NCI-H2196 (cell line): ENCODE measurements around the gene PRSS27.

Experiments used
- DNase-seq: peaks from one replicate; lab custom pipeline; 2025; ENCODE audit not compliant: unreplicated experiment; lab: John Stamatoyannopoulos, UW

Gene PRSS27

DNA sequence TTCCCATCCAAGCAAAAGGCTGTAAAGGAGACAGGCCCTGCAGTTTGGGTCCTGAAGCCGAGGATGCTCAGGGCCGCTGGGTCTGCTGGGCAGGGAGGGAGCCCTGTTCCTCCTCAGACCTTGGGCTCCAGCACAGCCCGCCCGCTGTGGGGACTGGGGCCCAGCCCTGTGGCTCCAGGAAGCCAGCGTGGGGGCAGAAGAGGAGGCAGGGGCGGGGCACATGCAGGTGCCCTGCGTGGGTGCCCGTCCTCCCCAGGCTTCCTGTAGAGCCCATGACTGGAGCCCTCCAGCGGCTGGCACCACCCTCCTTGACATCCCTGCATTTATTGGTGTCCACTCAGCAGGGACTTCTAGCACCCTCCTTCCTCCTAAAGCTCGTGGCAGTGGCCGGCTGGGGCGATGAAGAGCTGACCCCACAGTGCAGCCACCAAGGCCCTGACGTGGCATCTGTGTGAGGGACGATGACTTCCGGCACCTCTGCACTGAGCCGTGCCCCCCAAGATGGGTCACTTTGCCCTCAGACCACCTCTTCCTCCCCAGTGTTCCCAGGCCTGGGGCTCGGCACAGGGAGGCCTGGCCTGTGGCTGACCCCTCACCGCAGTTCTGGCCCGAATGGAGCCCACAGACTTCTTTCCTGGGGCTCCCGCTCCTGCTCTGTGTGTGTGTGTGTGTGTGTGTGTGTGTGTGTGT, 9.9 kb downstream of the PRSS27 start:
- no peak for DNase-seq

DNA sequence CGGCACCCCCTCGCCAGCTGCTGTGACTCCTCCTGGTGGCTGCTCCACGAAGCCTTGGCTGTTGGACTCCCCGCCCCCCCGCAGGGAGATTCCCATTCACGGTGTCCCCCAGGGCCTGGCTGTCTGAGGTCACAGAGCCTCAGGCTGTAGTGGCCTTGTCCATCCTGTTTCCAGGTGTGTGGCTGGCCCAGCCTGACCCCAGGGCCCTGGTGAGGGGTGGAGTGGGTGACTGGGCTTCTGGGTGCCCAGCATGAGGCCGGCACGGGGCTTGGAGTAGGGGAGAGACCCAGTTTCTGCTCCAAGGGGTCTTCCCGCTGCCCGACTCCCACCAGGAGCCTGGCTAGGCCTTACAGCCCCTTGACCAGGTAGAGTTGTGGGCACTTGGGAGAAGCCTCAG, 10.4 kb downstream of the PRSS27 start:
- DNase-seq, result no peak

DNA sequence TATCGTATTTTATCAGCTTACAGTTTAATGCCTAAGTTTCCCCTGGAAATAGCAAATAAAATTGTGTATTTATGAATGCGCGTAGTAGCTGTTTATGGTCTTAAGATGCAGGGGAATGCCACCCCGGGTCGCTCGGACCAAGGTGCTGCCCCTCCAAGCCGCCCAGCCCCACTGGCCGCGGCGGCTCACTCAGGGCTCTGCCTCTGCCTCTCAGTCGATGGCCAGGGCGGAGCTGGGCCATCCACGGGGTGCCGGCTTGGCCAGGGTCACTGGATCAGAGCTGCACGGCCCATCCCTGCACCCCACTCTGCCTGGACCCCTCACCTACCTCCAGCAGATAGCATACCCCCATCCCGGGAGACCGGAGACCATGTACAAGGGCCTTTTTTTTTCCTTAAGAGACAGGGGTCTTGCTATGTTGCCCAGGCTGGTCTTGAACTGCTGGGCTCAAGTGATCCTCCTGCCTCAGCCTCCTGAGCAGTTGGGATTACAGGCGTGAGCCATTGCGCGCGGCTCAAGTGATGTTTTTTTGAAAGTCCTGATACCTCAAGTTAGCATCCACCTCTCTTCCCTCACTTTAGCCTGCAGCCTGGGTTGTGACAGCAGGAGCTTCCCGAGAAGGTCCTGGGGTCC, 11.0 kb downstream of the PRSS27 start:
- DNase-seq, result no peak

DNA sequence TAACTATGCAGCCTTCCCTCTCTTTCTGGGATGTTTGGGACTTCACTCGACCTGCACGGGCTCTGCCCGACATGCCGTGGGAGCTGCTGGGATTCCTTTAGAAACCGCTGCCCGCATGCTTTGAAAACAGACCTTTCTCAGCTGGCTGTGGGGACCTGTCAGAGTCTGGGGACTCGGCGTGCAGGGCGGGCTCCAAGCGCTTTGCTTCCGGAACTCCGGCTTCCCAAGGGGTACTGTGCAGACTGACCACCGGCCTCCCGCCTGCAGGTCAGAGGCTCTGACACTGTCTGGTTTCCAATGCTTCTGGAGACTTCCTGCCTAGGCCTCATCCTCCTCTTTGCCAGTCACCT, 11.8 kb downstream of the PRSS27 start:
- DNase-seq, result no peak

DNA sequence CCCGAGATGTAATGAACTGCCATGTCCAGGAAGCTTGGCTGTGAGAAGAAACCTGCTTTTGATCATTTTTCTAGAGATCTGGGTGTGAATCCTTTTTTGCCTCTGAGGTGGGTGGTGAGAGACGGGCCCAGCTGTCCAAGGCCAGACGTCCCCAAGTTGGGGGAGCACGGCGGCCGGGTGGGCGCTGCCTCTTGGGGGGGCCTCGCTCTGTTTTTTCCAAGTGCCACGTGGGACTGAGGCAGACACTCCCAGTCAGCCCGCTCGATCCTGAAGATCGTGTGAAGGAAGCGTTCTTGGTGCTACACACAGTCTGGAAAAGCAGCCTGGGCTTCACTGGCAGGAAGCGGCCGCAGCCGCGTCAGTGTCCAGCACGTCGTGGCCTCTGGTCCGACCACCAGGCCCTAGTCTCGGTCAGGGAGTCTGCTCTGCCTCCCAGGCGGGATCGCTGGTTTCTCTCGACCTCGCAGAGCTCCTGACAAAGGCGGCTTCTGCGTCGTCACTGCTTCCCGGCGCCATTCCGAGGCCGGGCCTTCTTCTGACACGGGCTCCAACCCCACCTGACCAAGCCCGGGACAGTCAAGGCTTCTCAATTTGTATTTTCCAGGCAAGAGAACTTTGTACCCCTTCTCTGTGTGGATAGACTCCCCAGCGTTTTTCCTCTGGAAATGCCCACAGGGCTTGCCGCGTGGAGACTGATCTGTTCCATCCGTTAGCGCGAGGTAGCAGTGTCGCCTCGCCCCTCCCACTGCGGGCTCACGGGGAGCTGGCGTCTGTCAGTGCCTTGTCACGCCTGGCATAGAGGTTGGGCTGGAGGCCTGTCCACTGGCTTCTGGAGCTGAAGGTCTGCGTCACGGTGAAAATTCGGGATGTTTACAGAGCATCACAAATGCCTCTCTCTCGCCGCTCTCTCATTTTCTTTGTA, 12.4 kb downstream of the PRSS27 start:
- DNase-seq, result no peak

DNA sequence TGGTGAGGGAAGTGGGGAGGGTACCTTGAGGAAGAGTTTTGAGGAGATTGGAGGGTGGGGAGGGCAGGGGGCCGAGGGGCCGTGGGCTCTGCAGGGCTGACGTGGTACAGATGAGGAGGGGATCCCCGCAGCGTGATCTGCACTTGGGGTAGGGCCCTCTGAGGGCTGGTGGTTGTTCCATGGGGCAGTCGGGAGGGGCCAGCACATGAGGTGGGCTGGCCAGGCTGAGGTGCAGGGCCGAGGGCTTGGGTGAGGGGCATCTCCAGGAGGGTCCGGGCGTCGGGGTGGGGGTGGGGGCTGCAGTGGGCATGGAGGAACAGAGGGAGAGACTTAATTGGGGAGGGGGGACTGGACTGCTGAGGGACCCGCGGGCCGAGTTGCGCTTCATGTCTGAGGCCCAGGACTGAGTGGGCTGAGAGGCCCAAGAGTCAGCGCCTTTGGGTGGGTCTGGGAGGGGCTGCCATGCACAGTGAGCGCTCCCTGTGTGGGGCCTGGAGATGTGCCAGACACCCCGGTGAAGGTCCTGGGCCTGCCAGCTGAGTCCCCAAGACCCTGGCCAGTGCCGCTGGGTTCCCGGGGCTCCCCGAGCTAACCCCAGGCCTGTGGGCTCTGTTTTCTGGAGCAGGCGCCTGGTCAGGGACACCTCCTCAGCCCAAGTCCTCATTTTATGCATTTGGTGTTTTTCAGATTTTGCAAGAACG, 13.3 kb downstream of the PRSS27 start:
- DNase-seq, result no peak

DNA sequence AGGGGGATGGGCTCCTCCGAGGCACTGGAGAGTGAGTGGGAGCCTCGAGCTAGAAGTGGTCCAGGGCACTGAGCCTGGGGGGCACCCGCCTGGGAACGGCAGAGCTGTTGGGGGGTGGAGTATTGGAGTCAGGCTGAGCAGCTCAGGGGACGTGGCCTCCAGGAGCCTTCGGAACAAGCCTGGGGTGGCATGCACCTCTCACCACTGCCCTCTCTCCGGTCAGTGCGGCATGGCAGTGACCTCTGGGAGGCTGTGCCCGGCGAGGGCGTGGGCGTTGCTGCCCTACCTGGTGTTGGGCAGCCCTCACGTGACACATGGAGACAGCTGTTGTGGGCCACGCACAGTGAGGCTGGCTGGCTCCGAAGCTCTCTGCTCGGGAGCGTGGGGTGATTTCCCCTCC, 13.9 kb downstream of the PRSS27 start:
- DNase-seq, result no peak

DNA sequence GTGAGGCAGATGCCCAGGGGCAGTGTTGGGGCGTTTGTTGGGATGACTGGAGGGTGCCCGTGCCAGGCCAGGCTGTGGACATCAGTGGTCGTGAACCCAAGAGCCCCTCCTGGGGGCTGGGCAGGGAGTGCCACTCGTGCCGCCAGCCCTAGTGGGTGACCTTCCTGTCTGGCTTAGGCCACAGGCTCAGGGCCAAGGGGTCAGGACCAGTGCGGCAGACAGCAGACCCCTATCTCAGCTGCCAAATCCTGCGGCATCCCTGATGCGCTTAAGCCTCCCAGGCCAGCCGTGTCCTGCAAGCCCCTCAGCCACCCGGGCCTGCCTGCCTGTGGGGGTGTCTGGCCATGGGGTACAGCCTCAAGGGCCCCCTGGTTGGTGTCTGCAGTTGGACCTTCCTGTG, 14.7 kb downstream of the PRSS27 start:
- DNase-seq, result no peak

DNA sequence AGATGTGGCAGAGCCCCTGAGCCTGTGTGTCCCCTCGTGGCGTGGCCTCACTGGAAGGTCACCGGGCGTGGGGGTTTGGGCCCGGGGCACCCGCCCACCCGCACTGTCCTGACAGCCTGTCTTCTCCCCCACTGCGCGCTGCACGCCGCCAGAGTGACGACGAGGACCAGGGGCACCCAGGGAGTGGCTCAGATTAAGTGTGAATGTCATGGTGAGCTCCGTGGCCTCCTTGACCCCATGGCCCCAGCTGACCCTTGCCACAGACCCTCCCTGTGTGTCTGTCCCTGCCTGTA, 15.1 kb downstream of the PRSS27 start:
- DNase-seq, result no peak

DNA sequence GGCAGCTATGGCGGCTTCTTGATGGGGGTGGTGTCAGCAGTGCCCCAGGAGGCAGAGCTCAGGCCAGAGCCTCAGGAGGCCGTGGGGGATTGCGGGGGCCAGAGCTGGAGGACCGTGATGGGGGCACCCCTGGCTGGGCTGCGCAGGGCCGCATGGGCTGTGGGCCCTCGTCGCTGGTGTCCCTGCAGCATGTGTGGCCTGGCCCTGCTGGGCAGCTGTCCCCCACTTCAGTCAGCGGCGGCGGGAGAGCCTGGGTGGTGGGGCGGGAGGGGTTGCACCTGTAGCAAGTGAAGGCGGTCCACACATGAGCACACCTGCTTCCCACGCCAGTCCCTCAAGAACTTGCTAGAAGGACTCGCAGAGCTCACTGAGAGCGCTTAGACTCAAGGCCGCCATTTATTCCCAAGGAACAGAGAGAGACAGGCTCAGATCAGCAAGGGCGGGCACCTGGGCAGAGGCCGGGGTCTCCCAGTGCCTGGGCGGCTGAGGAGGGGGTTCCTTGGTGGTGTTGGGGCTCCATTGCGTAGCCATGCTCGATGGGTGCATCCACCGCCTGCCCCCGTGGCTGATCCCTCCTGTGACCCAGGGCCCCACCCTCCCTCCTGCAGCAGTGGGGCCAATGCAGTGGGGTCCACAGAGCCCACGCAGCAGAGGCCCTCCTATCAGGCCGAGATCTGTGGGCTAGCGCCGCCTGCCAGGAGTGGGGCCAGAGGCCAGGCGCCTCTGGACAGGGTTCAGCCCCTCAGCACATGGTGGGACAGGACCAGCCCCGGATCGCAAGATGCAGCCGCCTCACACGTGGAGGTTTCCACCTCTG, 15.7 kb downstream of the PRSS27 start:
- DNase-seq, result no peak

DNA sequence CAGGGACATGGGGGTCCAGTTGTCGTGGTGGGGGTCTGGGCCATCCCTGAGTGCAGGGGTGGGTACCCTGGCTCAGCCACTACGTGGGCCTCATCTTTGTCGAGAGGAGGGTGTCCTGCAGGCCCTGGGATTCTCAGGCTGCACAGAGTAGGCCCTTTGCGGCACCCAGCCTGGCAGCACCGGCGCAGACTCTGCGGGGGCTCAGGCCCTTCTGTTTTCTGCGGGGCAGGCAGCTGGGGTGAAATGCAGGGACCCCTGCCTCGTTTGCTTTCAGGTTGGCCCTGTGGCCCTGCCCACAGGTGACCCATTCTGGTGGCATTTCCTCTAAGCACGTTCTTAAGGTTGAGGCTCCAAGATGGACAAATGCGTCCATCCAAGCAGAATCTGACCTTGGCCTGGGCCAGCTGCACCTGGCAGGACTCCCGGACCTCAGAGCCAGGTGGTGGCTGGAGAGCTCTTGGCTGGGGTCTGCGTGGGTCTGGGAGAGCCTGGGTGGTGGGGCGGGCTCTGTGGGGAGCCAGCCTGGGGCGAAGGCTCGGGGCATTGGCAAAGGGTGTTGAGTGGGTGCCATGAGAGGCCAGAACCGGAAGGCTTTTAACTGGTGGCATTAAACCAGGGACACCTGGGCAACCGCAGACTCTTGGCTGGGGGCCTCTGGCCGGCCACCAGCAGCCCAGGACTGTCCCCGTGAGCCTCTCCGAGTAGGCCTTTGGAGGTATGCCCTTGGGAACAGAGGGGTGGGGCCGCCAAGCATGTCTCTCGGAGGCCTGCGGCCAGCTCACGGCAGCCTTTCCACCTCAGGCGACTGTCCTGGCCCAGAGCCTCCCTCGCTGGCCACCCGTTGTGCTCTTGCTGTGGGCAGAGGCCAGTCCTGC, 16.9 kb downstream of the PRSS27 start:
- peak; percentile 71 for DNase-seq

DNA sequence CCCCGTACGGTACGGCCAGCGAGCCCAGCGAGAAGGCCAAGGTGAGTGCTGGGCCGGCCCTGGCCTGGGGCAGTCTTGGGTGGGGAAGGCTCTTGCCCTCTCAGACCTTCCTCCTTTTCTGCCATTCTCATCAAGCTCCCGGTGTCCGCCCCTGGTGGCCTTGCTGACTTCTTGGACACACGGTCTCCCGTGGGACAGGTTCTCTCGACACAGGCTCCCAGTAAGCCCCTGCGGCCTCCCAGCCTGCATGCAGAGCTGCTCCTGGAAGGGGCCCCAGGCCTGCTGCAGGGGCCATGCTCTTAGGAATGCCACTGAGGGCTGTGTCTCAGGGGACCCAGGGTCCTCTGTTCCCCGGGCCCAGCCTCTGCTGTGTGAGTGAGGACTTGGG, 17.6 kb downstream of the PRSS27 start:
- no peak for DNase-seq

DNA sequence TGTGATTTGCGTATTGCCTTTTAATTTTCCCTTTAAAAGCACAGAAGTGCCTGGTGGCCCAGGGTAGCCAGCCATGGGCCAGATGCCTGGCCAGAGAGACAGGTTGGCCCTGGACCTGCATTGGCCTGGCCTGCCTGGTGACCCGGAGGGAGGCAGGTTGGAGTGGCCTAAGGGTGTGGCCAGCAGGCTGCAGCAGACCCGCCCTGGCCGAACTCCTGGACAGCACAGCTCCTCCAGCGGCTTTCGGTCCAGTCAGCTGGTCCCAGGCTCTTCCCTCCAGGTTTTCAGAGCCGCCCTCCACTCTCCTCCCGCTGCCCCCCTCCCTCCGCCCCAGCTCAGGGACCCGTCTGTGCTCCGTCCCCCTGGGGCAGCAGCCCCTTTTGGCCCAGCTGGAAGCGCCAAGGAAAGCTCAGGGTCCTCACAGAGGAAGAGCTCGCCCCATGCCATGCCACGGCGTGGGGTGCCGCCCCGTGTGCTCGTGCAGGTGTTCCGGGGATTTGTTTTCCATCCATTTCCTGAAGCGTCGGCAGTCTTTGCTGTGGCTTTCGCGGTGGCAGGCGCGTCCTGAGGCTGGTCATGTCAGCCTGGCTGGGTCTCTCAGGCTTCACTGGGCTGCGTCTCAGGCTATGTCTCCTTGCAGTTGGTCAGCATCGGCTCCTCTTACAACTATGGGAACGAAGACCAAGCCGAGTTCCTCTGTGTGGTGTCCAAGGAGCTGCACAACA, 18.1 kb downstream of the PRSS27 start:
- no peak for DNase-seq

DNA sequence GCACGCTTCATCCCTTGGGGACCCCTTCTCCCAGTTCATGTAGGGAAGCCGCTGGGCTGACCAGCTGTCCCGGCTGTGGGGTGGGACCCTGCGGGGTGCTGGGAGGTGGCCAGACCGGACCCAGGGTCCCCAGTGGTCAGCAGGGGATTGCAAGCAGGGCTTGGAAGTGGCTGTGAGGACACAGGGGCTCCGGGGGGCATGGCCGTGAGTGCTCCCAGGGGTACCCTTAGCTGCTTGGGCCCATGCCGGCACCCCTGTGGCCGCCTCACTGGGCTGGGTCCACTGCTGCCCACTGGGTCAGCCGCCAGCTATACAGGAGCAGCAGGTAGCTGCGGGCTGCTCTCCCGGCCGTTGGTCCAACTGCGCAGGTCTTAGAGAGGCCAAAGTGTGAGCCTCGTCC, 18.8 kb downstream of the PRSS27 start:
- DNase-seq, result no peak

DNA sequence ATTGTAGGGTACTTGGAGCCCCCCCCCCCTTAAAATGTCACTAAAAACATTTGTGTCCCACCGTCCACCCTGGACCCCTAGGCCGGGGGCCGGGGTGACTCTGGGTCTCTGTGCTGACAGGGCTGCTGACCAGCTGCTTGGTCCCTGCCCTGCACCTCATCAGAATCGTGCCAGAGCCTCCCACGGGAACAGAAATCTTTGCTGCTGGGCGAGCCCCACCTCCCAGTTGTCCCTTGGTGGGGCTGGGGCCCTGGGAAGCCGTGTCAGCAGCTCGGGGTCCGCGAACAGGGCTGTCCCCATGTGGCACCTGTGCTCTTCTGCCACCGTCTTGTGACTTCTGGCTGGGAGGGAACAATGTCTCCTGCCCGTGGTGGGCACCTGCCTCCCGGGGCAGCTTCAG, 19.2 kb downstream of the PRSS27 start:
- DNase-seq, result no peak

DNA sequence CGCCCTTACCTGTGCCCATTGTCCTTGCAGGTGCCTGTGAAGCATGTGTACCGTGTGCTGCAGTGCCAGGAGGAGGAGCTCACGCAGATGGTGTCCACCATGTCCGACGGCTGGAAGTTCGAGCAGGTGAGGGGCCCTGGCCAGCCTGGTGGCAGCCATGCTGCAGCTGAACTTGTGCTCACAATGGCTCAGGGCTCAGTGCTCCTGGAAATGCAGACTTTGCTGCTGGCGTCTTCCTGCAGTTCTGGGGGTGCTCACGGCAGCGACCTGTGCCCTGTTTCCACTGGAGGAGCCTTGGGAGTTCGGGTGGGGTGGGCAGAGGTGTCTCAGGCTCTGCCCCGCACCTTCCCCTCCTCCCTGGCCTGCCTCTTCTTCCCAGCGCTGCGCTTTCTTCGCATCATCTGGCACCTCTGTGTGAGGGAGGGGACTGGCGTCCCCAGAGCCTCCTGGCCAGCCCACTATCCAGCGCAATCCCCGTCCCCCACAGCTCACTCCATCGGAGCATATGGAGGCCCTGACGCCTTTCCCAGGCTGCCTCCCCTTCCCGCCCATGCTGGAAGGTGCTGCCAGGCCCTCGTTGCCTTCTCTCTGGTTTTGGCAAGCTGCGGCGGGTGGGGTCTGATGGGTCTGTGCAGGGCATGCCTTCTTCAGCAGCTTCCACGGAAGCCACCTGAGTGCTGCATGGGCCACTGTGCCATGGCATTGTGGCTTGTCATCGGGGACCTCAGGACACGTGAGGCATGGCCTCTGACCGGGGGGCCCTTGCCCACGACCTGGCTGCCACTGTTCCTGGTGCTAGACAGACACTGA, 20.0 kb downstream of the PRSS27 start:
- DNase-seq, result no peak

DNA sequence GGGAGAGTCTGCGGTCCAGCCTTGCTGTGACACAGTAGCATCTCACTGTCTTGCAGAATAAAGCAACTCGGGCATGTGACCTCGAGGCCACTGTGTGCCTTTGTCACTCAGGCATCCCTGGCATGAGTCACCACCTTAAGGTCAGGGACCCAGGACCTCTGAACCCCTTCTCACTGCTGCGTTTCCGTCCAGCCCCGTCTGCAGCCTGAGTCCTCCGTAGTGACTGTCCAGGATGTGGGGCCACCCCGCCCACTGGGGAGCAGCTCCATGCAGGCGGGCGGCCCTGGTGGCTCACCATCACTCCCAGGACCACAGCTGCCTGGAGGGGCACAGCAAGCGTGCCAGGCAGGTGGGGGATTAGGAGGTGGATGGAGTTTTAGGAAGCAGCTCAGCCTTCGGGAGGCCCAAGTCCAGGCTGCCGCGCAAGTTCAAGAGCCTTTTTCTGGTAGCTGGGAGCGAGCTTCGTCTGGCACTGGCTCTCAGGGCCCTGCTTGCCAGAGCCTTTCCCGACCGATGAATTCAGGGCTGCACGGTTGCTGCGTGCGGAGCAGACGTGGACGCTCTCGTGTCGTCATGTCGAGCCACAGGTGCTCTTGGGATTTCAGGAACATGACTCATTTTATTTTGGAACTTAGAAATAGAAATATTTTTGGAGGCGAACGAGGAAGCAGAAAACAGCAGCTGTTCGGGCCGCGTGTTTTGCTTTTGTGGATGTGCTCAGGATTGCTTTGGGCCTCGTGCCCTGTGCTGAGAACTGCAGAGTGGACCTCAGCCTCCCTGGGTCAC, 20.9 kb downstream of the PRSS27 start:
- DNase-seq, result no peak
